ENCODE results near the gene POP7. TPM values are rescaled to one million over a fixed set of nuclear protein-coding genes. Genes with fewer than 3 reads are reported as not detected.
"Not testable (repeated sequence)": the region's sequence is repeated elsewhere in the genome, so short reads cannot be mapped to it uniquely, and the experiment has no call there.

POP7 gene
- total RNA-seq (10 to 100 TPM; 19.1 to 36.6 TPM), polyA plus RNA-seq (10 to 100 TPM; 31.1 to 40.1 TPM)

- peak; percentile 99 for DNase-seq (ENCODE audit: low spot score)
- under 1% methylated on average over 86 of the region's 86 CpGs for WGBS
- H3K9ac ChIP-seq (ENCODE audit: low read depth in 1 of 2, low read length in 2 of 2) = peak within 1 kb of the TSS; percentile 39 to 70
- H3K4me3 ChIP-seq (ENCODE audit: low read depth in 1 of 3, low read length in 3 of 3) = peak within 1 kb of the TSS; percentile 79 to 93 (median 81)
- H3K27ac ChIP-seq (ENCODE audit: low read depth in 1 of 2, low read length in 2 of 2) = peak within 1 kb of the TSS; percentile 89 to 96
- no peaks in the 10 kb centered on the region for H3K9me3 ChIP-seq (ENCODE audit: control insufficient read depth in 4 of 4, low read length in 3 of 4)
- TF ChIP-seq NR2F2 (IDR thresholded peaks at IDR 0.05) (no peak), TAF1 (conservative IDR thresholded peaks at IDR 0.05) (no peak), SP1 (IDR thresholded peaks at IDR 0.05) (peak; percentile 71), HNF4A (conservative IDR thresholded peaks at IDR 0.05) (peak in 1 of 2 donors; percentile 64), CTCF (IDR thresholded peaks at IDR 0.05; ENCODE audit: low read depth, low read length, missing input control) (no peak), REST (IDR thresholded peaks at IDR 0.05) (peak; percentile 70), FOXA2 (IDR thresholded peaks at IDR 0.05) (no peak), MAX (IDR thresholded peaks at IDR 0.05) (peak; percentile 74), HNF4G (IDR thresholded peaks at IDR 0.05) (no peak), RXRA (IDR thresholded peaks at IDR 0.05) (peak in 1 of 2 donors; percentile 63), YY1 (IDR thresholded peaks at IDR 0.05) (peak; percentile 65), RAD21 (IDR thresholded peaks at IDR 0.05) (no peak), ZBTB33 (IDR thresholded peaks at IDR 0.05) (peak; percentile 99), FOXA1 (IDR thresholded peaks at IDR 0.05) (no peak), GABPA (IDR thresholded peaks at IDR 0.05 in 1 of 2, conservative IDR thresholded peaks at IDR 0.05 in 1 of 2) (peak in 1 of 2 donors; percentile 86), ATF3 (IDR thresholded peaks at IDR 0.05) (no peak), JUND (IDR thresholded peaks at IDR 0.05) (peak in 1 of 2 donors; percentile 50), EGR1 (IDR thresholded peaks at IDR 0.05; ENCODE audit: low read depth in 2 of 2) (peak in 1 of 2 donors; percentile 74)
- H3K36me3 ChIP-seq (ENCODE audit: control insufficient read depth in 4 of 4, insufficient read depth in 3 of 4, low read depth in 1 of 4, low read length in 3 of 4) = no peaks in the 10 kb centered on the region
- peaks cover 5 to 38% (median 18%) of the 10 kb centered on the region in 4 donors for H3K4me1 ChIP-seq (ENCODE audit: control insufficient read depth in 4 of 4, insufficient read depth in 4 of 4, low read length in 3 of 4)
- H3K27me3 ChIP-seq (ENCODE audit: control insufficient read depth in 4 of 4, insufficient read depth in 4 of 4, low read length in 3 of 4) = no peaks in the 10 kb centered on the region
Measured at GRCh38 chr7:100705753-100706671, at the start of gene POP7. POP7 (plus strand) TSS chr7:100706121; CDS start chr7:100706831, 710 bp downstream.

- H3K27ac ChIP-seq (ENCODE audit: low read depth in 1 of 2, low read length in 2 of 2); H3K9ac ChIP-seq (ENCODE audit: low read depth in 1 of 2, low read length in 2 of 2); DNase-seq (ENCODE audit: low spot score); H3K27me3 ChIP-seq (ENCODE audit: control insufficient read depth in 4 of 4, insufficient read depth in 4 of 4, low read length in 3 of 4); H3K4me3 ChIP-seq (ENCODE audit: low read depth in 1 of 3, low read length in 3 of 3); H3K9me3 ChIP-seq (ENCODE audit: control insufficient read depth in 4 of 4, low read length in 3 of 4); H3K36me3 ChIP-seq (ENCODE audit: control insufficient read depth in 4 of 4, insufficient read depth in 3 of 4, low read depth in 1 of 4, low read length in 3 of 4); H3K4me1 ChIP-seq (ENCODE audit: control insufficient read depth in 4 of 4, insufficient read depth in 4 of 4, low read length in 3 of 4): not testable (repeated sequence)
- WGBS = 78% methylated on average over 12 of the region's 12 CpGs
Measured at GRCh38 chr7:100662194-100662776, 43.6 kb upstream of the POP7 start.
